Activated CD4-positive, alpha-beta T cell treated with anti-CD3 and anti-CD28 coated beads, Interleukin-2, Interleukin-6, amounts not matched to agents 100 ng/mL and 50 ng/mL, durations not matched to agents 16 hours and 8 hours (primary cell): ENCODE measurements around the gene MEP1A.
"Not testable (repeated sequence)": the region's sequence is repeated elsewhere in the genome, so short reads cannot be mapped to it uniquely, and the experiment has no call there.

Experiments
- DNase-seq: peaks from one replicate; pipeline ENCODE4 v3.0.0-alpha.2; 2020

The MEP1A gene, protein sequence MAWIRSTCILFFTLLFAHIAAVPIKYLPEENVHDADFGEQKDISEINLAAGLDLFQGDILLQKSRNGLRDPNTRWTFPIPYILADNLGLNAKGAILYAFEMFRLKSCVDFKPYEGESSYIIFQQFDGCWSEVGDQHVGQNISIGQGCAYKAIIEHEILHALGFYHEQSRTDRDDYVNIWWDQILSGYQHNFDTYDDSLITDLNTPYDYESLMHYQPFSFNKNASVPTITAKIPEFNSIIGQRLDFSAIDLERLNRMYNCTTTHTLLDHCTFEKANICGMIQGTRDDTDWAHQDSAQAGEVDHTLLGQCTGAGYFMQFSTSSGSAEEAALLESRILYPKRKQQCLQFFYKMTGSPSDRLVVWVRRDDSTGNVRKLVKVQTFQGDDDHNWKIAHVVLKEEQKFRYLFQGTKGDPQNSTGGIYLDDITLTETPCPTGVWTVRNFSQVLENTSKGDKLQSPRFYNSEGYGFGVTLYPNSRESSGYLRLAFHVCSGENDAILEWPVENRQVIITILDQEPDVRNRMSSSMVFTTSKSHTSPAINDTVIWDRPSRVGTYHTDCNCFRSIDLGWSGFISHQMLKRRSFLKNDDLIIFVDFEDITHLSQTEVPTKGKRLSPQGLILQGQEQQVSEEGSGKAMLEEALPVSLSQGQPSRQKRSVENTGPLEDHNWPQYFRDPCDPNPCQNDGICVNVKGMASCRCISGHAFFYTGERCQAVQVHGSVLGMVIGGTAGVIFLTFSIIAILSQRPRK

GRCh38 chr6:46793138-46793537, at the start of gene MEP1A:
Gene MEP1A, plus strand, starts transcription at chr6:46793389. Its CDS starts 10 bp downstream, at chr6:46793399.
- DNase-seq, result no peak

DNA sequence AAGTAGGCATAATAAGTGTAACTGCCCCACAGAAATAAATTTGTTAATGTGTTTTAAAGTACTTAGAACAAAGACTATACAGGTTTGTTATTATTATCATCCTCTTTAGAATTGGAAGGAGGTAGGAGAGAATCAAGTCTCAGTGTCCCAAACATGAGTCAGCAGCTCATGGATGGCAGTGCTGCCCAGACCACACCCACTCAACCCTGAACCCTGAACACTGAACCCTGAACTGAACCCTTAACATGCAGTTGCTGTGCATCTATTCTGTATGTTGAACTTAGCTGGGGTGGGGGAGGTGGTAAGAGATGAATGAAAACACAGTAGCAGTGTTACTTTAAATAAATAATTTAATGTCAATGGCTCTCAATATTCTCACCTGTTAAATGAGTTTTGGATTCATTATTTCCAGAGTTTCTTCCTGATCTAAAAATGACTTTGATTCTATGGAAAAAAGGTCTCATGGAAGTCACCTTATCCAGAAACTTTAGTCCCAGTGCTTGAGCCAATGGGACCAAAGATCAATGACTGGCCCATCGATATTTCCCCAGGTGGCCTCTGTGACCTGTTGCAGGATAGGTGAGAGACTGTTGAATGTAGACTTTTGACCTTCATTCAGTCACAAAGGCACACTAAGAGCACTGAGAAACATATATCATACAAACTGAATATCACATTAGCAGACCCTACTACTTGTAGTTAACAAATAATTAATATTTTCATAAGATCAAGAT, 49.6 kb upstream of the MEP1A start:
- DNase-seq, result no peak

GRCh38 chr6:46744159-46744725, 48.9 kb upstream of the MEP1A start:
- not testable (repeated sequence) for DNase-seq

DNA sequence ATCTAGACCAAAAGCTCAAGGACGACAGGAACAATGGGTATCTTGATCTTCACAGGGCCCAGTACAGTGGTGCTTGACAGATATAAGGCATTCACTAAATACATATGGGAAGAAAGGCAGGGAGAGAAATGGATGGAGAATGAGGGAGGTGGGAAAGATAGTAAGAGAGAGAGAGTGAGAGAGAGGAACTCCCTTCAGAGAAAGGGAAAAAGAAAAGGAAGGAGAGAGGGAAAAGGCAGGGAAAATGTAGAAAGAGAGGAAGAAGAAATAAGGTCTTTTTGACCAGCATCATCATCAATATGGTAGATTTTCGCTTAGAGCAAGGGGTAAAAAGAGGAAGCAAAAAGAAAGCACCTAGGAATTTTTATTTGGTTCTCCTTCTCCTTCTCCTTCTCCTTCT, 47.2 kb upstream of the MEP1A start:
- no peak for DNase-seq

DNA sequence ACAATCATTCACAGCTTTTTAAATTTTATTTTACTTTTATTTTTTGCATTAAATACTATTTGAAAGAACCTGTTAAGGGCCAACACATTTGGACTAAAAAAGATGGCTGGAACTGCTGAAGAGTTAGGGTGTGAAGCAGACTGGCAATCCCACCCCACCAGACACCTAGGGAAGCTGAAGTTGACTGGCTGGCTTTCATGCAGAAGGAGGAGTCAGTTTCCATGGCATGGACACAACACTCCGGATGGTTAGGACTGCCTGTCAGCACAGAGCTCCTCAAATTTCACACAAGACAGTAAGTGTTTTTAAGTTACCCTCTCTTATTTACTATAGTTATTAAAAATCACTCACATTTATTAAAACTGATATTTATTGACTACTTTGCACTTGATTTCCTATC, 46.5 kb upstream of the MEP1A start, which contains the start of gene ANKRD66:
TSS of gene ANKRD66 (plus strand) at position 238 of the 400 bp plus-strand sequence. CDS start 5,016 bp downstream, outside the sequence.
- DNase-seq, result no peak

- no peak for DNase-seq
Observed at GRCh38 chr6:46748940-46749503, 44.2 kb upstream of the MEP1A start.

- DNase-seq, result no peak
Observed at GRCh38 chr6:46749731-46750130, 43.5 kb upstream of the MEP1A start.

GRCh38 chr6:46751658-46752057, 41.5 kb upstream of the MEP1A start:
- no peak for DNase-seq

- no peak for DNase-seq
Observed at GRCh38 chr6:46755865-46756264, 37.3 kb upstream of the MEP1A start.

GRCh38 chr6:46756469-46757213, 36.5 kb upstream of the MEP1A start:
- DNase-seq, result no peak

- DNase-seq, result no peak
Observed at GRCh38 chr6:46757214-46757596, 36.0 kb upstream of the MEP1A start.

- DNase-seq, result no peak
Observed at GRCh38 chr6:46758960-46759753, 34.0 kb upstream of the MEP1A start.

- DNase-seq, result no peak
Observed at GRCh38 chr6:46760925-46761324, 32.3 kb upstream of the MEP1A start.

DNA sequence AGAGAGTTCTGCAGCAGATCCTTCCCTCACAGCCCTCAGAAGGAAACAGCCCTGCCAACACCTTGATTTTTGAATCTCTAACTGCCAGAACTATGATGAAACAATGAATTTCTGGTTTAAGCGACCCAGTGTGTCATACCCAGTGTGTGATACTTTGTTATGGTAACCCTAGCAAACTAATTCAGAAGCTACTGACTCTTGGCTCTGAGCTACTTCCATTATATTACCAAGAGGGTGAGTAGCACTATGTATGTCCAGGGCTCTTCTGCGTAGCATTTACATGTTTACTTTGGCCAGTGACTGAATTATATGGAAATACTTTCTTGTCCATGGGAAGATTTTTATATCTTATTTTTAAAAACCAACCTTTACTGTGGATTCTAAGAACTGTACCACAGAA, 29.7 kb upstream of the MEP1A start:
- no peak for DNase-seq

DNA sequence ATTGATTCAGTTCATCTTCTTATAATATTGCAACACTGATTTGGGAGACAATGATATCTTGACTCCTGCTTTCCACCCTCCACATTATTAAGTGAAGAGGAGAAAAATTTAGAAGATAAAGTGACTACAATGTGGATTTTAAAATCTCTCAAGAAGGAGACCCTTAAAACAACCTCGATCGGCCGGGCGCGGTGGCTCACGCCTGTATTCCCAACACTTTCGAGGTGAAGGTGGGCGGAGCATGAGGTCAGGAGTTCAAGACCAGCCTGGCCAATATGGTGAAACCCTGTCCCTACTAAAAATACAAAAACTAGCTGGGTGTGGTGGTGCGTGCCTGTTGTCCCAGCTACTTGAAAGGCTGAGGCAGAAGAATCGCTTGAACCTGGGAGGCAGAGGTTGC, 28.9 kb upstream of the MEP1A start:
- DNase-seq, result not testable (repeated sequence)

DNA sequence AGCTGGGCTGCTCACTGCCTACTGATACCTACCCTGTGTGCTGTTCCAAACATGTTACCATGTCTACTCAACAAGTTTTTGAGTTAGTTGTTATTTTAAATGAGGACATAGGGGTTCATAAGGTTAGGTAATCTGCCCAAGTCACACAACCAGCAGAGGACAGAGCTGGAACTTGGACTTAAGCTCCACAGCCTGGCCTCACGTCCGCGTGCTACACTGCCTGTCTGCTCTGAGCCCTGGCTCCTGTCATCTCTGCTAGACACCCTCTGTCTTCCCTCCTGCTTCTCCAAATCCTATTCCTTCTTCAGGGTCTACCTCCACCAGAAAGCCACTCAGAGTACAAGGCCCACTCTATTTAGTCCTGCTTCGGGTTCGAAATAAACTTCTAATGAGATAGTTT, 28.2 kb upstream of the MEP1A start:
- no peak for DNase-seq

- no peak for DNase-seq
Observed at GRCh38 chr6:46772016-46772415, 21.2 kb upstream of the MEP1A start.

DNA sequence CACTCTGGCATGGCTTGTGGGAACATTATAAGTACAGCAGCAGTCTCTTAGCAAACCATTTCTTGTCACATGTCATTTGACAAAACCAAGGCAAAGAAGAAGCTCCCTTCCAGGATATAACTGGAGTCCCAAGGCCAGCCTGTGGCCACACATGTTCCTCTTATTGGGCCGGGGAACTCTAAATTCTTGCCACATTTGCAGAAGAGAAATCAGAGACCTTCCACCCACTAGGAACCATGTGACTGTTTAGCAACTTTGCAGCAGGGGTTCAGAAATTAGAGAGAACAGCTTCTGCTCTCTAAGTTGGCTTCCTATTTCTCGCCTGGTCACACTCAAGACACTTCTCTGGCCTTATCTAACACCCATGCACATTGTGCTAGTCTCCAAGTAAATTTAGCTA, 20.4 kb upstream of the MEP1A start:
- no peak for DNase-seq

- DNase-seq, result no peak
Observed at GRCh38 chr6:46773201-46773855, 19.9 kb upstream of the MEP1A start.

DNA sequence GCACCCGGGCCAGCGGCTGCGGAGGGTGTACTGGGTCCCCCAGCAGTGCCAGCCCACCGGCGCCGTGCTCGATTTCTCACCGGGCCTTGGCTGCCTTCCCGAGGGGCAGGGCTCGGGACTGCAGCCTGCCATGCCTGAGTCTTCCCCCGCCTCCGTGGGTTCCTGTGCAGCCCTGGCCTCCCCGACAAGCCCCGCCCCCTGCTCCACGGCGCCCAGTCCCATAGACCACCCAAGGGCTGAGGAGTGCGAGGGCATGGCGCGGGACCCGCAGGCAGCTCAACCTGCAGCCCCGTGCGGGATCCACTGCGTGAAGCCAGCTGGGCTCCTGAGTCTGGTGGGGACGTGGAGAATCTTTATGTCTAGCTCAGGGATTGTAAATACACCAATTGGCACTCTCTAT, 18.5 kb upstream of the MEP1A start:
- not testable (repeated sequence) for DNase-seq
